HepG2 (cell line): ENCODE measurements around the gene CSNK2B. TPM values are rescaled to one million over a fixed set of nuclear protein-coding genes. Genes with fewer than 3 reads are reported as not detected.
A peak's percentile ranks its signal among the peaks of the same experiment; 100 is the strongest.

ENCODE experiments used
- CTCF ChIP-seq: sonication (generic); formaldehyde crosslinking; IDR thresholded peaks from 2 replicates; pipeline ENCODE4 v1.5.0; 2020; ENCODE audit warnings: mild to moderate bottlenecking, missing genetic modification reagents, moderate library complexity
- DR1 ChIP-seq: sonication (generic); formaldehyde crosslinking; IDR thresholded peaks from 2 replicates; pipeline ENCODE4 v1.8.0; 2021; ENCODE audit warnings: mild to moderate bottlenecking, missing genetic modification reagents, inconsistent platforms
- ETV5 ChIP-seq: IDR thresholded peaks from 2 replicates; pipeline ENCODE4 v1.6.1; 2018; ENCODE audit warnings: missing biosample characterization, missing genetic modification reagents, inconsistent platforms, borderline replicate concordance
- HNF1B ChIP-seq: sonication (generic); formaldehyde crosslinking; IDR thresholded peaks from 2 replicates; pipeline ENCODE4 v1.5.1; 2020; ENCODE audit warnings: mild to moderate bottlenecking, moderate library complexity, missing genetic modification reagents
- MEIS2 ChIP-seq: sonication (generic); formaldehyde crosslinking; IDR thresholded peaks from 2 replicates; pipeline ENCODE4 v1.9.0; 2021; ENCODE audit warnings: mild to moderate bottlenecking, missing genetic modification reagents
- PHF5A ChIP-seq: IDR thresholded peaks from one replicate; pipeline ENCODE4 v1.6.1; 2018; ENCODE audit warnings: low read depth, missing genetic modification reagents; ENCODE audit not compliant: unreplicated experiment
- POLR2G ChIP-seq: fragments of 200-400 bp; formaldehyde crosslinking; IDR thresholded peaks from 2 replicates; pipeline ENCODE4 v1.6.1; 2018; ENCODE audit warnings: mild to moderate bottlenecking, low read depth, low read length, moderate library complexity
- RARA ChIP-seq: IDR thresholded peaks from 2 replicates; pipeline ENCODE4 v1.6.1; 2016; ENCODE audit warnings: missing genetic modification reagents, missing compliant biosample characterization
- ZC3H13 ChIP-seq: sonication (generic); formaldehyde crosslinking; IDR thresholded peaks from 2 replicates; pipeline ENCODE4 v1.8.1; 2023; ENCODE audit warnings: mild to moderate bottlenecking, missing genetic modification reagents, moderate library complexity
- ZNF460 ChIP-seq: sonication (generic); formaldehyde crosslinking; IDR thresholded peaks from 2 replicates; pipeline ENCODE4 v1.5.1; 2020; ENCODE audit warnings: missing genetic modification reagents, mild to moderate bottlenecking, borderline replicate concordance
- ZNF572 ChIP-seq: sonication (generic); formaldehyde crosslinking; IDR thresholded peaks from 2 replicates; pipeline ENCODE4 v1.5.1; 2020; ENCODE audit warnings: mild to moderate bottlenecking, missing genetic modification reagents
- ZNF574 ChIP-seq: sonication (generic); formaldehyde crosslinking; IDR thresholded peaks from 2 replicates; pipeline ENCODE4 v1.4.0; 2020; ENCODE audit warnings: missing genetic modification reagents
- ZNF749 ChIP-seq: sonication (generic); formaldehyde crosslinking; IDR thresholded peaks from 2 replicates; pipeline ENCODE4 v1.8.0; 2022; ENCODE audit warnings: mild to moderate bottlenecking, missing genetic modification reagents, moderate library complexity, borderline replicate concordance
- ZNF773 ChIP-seq: sonication (generic); formaldehyde crosslinking; IDR thresholded peaks from 2 replicates; pipeline ENCODE4 v1.4.0; 2020; ENCODE audit warnings: missing genetic modification reagents, borderline replicate concordance
- ZNF776 ChIP-seq: sonication (generic); formaldehyde crosslinking; IDR thresholded peaks from 2 replicates; pipeline ENCODE4 v1.4.0; 2020; ENCODE audit warnings: mild to moderate bottlenecking, missing genetic modification reagents
- ZNF83 ChIP-seq: sonication (generic); formaldehyde crosslinking; IDR thresholded peaks from 2 replicates; pipeline ENCODE4 v1.4.0; 2020; ENCODE audit warnings: missing genetic modification reagents, mild to moderate bottlenecking, borderline replicate concordance
- polyA plus RNA-seq, 8 experiments: library from polyadenylated mRNA; depleted of rRNA in 3 of 8; stranded (reverse) in 7 of 8; unstranded in 1 of 8; fragments of >200 nt; fragmentation: Illumina TruSeq in 4 of 8; extraction: Trizol in 4 of 8; gene quantifications; 2 replicates each; pipeline versions ENCODE4 v1.2.1 to v1.2.3, GENCODE V29; 2011 to 2016; ENCODE audit warnings: low read depth in 4 of 8, missing spikeins in 1 of 8, mixed read lengths in 1 of 8; ENCODE audit not compliant: insufficient read depth in 1 of 8
- total RNA-seq, 5 experiments: library from RNA; depleted of rRNA; stranded (reverse); fragments of >200 nt; fragmentation: Illumina TruSeq; extraction: Trizol; gene quantifications; 2 replicates each; pipeline ENCODE4 v1.2.3, GENCODE V29; 2016; ENCODE audit warnings: low read depth in 1 of 5
- TF ChIP-seq, protein P1 (sequence below): IDR thresholded peaks from 2 replicates; pipeline ENCODE4 v1.6.1; 2016
- TF ChIP-seq, protein P2 (sequence below): sonication (generic); formaldehyde crosslinking; IDR thresholded peaks from 2 replicates; pipeline ENCODE4 v1.4.0; 2020; ENCODE audit warnings: mild to moderate bottlenecking, missing genetic modification reagents

The CSNK2B gene
- total and polyA plus RNA-seq, 2 of the 13 experiments (the other 11 are each of a cell fraction or from before 2014, with no cell fraction given) = 111 to 296 TPM

GRCh38 chr6:31663961-31664789 lies 1.7 kb upstream of the CSNK2B start (continued):
- peak; percentile 46 for TF ChIP-seq CTCF (CRISPR knock-in tag)
- TF ChIP-seq ZNF460 (CRISPR knock-in tag) = no peak
- 0 out of 2 replicates have a peak, but pooled peaks have one; percentile 6 for TF ChIP-seq POLR2G
- 0 out of 2 replicates have a peak, but pooled peaks have one; percentile 17 for TF ChIP-seq ZNF776 (CRISPR knock-in tag)
- TF ChIP-seq, protein P1, sequence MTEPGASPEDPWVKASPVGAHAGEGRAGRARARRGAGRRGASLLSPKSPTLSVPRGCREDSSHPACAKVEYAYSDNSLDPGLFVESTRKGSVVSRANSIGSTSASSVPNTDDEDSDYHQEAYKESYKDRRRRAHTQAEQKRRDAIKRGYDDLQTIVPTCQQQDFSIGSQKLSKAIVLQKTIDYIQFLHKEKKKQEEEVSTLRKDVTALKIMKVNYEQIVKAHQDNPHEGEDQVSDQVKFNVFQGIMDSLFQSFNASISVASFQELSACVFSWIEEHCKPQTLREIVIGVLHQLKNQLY (CRISPR knock-in tag) = 0 out of 2 replicates have a peak, but pooled peaks have one; percentile 0
- peak; percentile 39; the same call in 1 of the 2 replicates for TF ChIP-seq ZNF83 (CRISPR knock-in tag)
- peak; percentile 4; the same call in 1 of the 2 replicates for TF ChIP-seq ETV5 (CRISPR knock-in tag)
- TF ChIP-seq, protein P2, sequence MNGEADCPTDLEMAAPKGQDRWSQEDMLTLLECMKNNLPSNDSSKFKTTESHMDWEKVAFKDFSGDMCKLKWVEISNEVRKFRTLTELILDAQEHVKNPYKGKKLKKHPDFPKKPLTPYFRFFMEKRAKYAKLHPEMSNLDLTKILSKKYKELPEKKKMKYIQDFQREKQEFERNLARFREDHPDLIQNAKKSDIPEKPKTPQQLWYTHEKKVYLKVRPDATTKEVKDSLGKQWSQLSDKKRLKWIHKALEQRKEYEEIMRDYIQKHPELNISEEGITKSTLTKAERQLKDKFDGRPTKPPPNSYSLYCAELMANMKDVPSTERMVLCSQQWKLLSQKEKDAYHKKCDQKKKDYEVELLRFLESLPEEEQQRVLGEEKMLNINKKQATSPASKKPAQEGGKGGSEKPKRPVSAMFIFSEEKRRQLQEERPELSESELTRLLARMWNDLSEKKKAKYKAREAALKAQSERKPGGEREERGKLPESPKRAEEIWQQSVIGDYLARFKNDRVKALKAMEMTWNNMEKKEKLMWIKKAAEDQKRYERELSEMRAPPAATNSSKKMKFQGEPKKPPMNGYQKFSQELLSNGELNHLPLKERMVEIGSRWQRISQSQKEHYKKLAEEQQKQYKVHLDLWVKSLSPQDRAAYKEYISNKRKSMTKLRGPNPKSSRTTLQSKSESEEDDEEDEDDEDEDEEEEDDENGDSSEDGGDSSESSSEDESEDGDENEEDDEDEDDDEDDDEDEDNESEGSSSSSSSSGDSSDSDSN = peak; percentile 62
- no peak for TF ChIP-seq DR1 (CRISPR knock-in tag)
- peak; percentile 17 for TF ChIP-seq ZNF574 (CRISPR knock-in tag)
- peak; percentile 5 for TF ChIP-seq PHF5A (CRISPR knock-in tag)
- TF ChIP-seq HNF1B (CRISPR knock-in tag) = 0 out of 2 replicates have a peak, but pooled peaks have one; percentile 11
- TF ChIP-seq ZNF773 (CRISPR knock-in tag) = 0 out of 2 replicates have a peak, but pooled peaks have one; percentile 57
- peak; percentile 38; the same call in 1 of the 2 replicates for TF ChIP-seq RARA (CRISPR knock-in tag)
- TF ChIP-seq ZNF749 (CRISPR knock-in tag) = no peak
- TF ChIP-seq MEIS2 (CRISPR knock-in tag) = peak; percentile 30; the same call in 1 of the 2 replicates
- peak; percentile 59; the same call in 1 of the 2 replicates for TF ChIP-seq ZC3H13 (CRISPR knock-in tag)
- TF ChIP-seq ZNF572 = no peak; the same call in 1 of the 2 replicates
